Measurements from ENCODE around the gene PPP2R2B.

PPP2R2B gene

GRCh38 chr5:146878476-146879172 is at the start of gene PPP2R2B:
Gene PPP2R2B, minus strand, starts transcription at chr5:146878757.
- TF ChIP-seq, protein P1, sequence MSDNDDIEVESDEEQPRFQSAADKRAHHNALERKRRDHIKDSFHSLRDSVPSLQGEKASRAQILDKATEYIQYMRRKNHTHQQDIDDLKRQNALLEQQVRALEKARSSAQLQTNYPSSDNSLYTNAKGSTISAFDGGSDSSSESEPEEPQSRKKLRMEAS (IDR thresholded peaks at IDR 0.05) = no peak
- TF ChIP-seq RAD21 (IDR thresholded peaks at IDR 0.05; ENCODE audit: low read depth) = no peak
- TF ChIP-seq CREB1 (IDR thresholded peaks at IDR 0.05; ENCODE audit: low read depth) = no peak
- TF ChIP-seq EP300 (IDR thresholded peaks at IDR 0.05; ENCODE audit: borderline replicate concordance) = no peak
- TF ChIP-seq FOXM1 (IDR thresholded peaks at IDR 0.05; ENCODE audit: borderline replicate concordance, low read depth) = no peak
- no peak for TF ChIP-seq EGR1 (IDR thresholded peaks at IDR 0.05)
- no peak for TF ChIP-seq TCF12 (IDR thresholded peaks at IDR 0.05; ENCODE audit: low read depth)
- no peak for TF ChIP-seq NFIC (IDR thresholded peaks at IDR 0.05)
- no peak for TF ChIP-seq YY1 (IDR thresholded peaks at IDR 0.05; ENCODE audit: low read depth)
- no peak for TF ChIP-seq TAF1 (IDR thresholded peaks at IDR 0.05; ENCODE audit: low read depth)
- TF ChIP-seq CEBPB (IDR thresholded peaks at IDR 0.05) = no peak
- no peak for TF ChIP-seq REST (IDR thresholded peaks at IDR 0.05; ENCODE audit: low read depth)
- TF ChIP-seq TEAD4 (IDR thresholded peaks at IDR 0.05) = no peak
- TF ChIP-seq ZBTB7A (IDR thresholded peaks at IDR 0.05; ENCODE audit: low read depth) = no peak
- TF ChIP-seq, protein P2, sequence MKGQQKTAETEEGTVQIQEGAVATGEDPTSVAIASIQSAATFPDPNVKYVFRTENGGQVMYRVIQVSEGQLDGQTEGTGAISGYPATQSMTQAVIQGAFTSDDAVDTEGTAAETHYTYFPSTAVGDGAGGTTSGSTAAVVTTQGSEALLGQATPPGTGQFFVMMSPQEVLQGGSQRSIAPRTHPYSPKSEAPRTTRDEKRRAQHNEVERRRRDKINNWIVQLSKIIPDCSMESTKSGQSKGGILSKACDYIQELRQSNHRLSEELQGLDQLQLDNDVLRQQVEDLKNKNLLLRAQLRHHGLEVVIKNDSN (IDR thresholded peaks at IDR 0.05) = no peak

DNA sequence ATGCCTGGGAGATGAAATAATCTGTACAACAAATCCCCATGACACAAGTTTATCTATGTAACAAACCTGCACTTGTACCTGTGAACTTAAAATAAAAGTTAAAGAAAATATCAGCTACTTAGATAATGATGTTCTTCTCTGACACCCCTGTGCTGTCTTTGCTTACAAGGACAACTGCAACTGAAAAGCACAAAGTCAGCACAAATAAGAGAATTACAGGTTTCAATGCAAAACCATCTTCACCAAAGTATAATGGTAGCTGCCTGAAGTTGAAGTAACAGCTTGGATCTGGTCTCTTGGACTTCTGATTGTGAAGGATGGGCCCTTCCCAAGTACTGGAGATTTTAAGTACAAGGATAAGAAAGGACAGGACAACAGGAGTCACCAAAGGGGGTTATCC is 45.6 kb upstream of the PPP2R2B start:
- no peak for TF ChIP-seq RAD21 (IDR thresholded peaks at IDR 0.05; ENCODE audit: low read depth)
- no peak for TF ChIP-seq ZBTB7A (IDR thresholded peaks at IDR 0.05; ENCODE audit: low read depth)
- no peak for TF ChIP-seq CEBPB (IDR thresholded peaks at IDR 0.05)
- no peak for TF ChIP-seq EP300 (IDR thresholded peaks at IDR 0.05; ENCODE audit: borderline replicate concordance)
- no peak for TF ChIP-seq TEAD4 (IDR thresholded peaks at IDR 0.05)
- TF ChIP-seq EGR1 (IDR thresholded peaks at IDR 0.05) = no peak
- no peak for TF ChIP-seq YY1 (IDR thresholded peaks at IDR 0.05; ENCODE audit: low read depth)
- no peak for TF ChIP-seq REST (IDR thresholded peaks at IDR 0.05; ENCODE audit: low read depth)
- TF ChIP-seq CREB1 (IDR thresholded peaks at IDR 0.05; ENCODE audit: low read depth) = no peak
- no peak for TF ChIP-seq TCF12 (IDR thresholded peaks at IDR 0.05; ENCODE audit: low read depth)
- no peak for TF ChIP-seq FOXM1 (IDR thresholded peaks at IDR 0.05; ENCODE audit: borderline replicate concordance, low read depth)
- no peak for TF ChIP-seq TAF1 (IDR thresholded peaks at IDR 0.05; ENCODE audit: low read depth)
- no peak for TF ChIP-seq NFIC (IDR thresholded peaks at IDR 0.05)
- TF ChIP-seq, protein P2 (IDR thresholded peaks at IDR 0.05) = no peak
- TF ChIP-seq, protein P1 (IDR thresholded peaks at IDR 0.05) = no peak

DNA sequence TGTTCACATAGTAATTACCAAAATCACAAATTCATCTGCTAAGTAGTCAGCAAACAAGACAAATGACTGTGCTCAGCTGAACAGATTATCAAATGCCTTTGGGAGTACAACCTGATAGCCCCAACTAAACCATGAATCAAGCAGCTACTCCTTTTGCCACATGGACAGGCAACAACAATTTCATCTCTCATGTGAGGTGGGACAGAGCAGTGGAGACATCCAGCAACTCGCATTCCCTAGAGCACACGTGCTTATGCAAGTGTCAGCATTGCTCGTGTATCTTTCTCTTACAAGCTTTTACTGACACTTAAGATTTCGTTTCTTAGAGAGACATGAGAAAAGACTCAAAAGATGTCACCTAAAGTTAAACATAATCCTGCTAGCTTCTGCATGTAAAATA is 42.7 kb upstream of the PPP2R2B start:
- TF ChIP-seq EGR1 (IDR thresholded peaks at IDR 0.05) (no peak), TCF12 (IDR thresholded peaks at IDR 0.05; ENCODE audit: low read depth) (no peak), EP300 (IDR thresholded peaks at IDR 0.05; ENCODE audit: borderline replicate concordance) (no peak), TAF1 (IDR thresholded peaks at IDR 0.05; ENCODE audit: low read depth) (no peak)

DNA sequence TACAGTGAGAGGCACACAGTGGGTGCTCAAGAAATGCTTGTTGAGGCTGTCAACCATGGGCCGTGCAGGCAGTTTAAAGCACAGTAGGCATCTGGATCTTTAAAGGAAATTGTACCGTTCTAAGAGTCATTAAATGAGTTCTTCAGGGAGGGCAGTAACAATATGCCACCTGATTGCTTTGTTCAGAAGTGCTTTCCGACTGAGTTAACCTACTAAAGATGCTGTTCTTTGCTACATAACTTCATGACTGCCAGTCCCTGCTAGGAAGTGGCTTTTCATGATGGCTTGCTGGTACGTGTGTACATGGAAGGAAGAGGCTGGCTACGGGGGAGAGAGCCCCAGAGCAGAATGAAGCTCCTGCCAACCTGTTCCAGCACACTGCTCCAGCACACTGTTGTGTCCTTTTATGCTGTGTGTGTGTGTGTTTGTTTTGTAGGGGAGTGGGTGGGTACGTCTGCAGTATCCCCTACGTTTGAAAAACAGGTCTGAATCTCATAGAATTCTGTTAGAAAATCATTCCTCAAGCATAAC is 41.9 kb upstream of the PPP2R2B start:
- TF ChIP-seq REST (IDR thresholded peaks at IDR 0.05; ENCODE audit: low read depth) (no peak), ZBTB7A (IDR thresholded peaks at IDR 0.05; ENCODE audit: low read depth) (no peak), TCF12 (IDR thresholded peaks at IDR 0.05; ENCODE audit: low read depth) (no peak), EP300 (IDR thresholded peaks at IDR 0.05; ENCODE audit: borderline replicate concordance) (no peak), TAF1 (IDR thresholded peaks at IDR 0.05; ENCODE audit: low read depth) (no peak), RAD21 (IDR thresholded peaks at IDR 0.05; ENCODE audit: low read depth) (no peak), YY1 (IDR thresholded peaks at IDR 0.05; ENCODE audit: low read depth) (no peak)
